ENCODE results near the gene PRR14.
"Not testable (repeated sequence)": the region's sequence is repeated elsewhere in the genome, so short reads cannot be mapped to it uniquely, and the experiment has no call there.

PRR14 gene

GRCh38 chr16:30691907-30692306, 41.1 kb downstream of the PRR14 start:
- DNase-seq, result no peak
- Histone ChIP-seq H3K4me1 (ENCODE audit: control insufficient read depth, insufficient read depth, low read length, poor library complexity, severe bottlenecking) (peaks cover 3% of the 10 kb centered on the region), H3K27ac (ENCODE audit: insufficient read depth, low read length, poor library complexity, severe bottlenecking) (no peak overlapping the region), H3K27me3 (replicated peaks; ENCODE audit: control insufficient read depth, insufficient read depth, low read length, poor library complexity, severe bottlenecking) (no peaks in the 10 kb centered on the region), H3K9me3 (ENCODE audit: control insufficient read depth, low read length) (no peaks in the 10 kb centered on the region), H3K4me3 (ENCODE audit: insufficient read depth, low read depth, low read length, poor library complexity, severe bottlenecking) (no peak overlapping the region), H3K36me3 (ENCODE audit: control insufficient read depth, insufficient read depth, low read length) (no peaks in the 10 kb centered on the region)

GRCh38 chr16:30692396-30693064, 41.8 kb downstream of the PRR14 start:
- Histone ChIP-seq H3K27me3 (replicated peaks; ENCODE audit: control insufficient read depth, insufficient read depth, low read length, poor library complexity, severe bottlenecking) (no peaks in the 10 kb centered on the region), H3K4me1 (ENCODE audit: control insufficient read depth, insufficient read depth, low read length, poor library complexity, severe bottlenecking) (peaks cover 7% of the 10 kb centered on the region), H3K27ac (ENCODE audit: insufficient read depth, low read length, poor library complexity, severe bottlenecking) (no peak overlapping the region), H3K36me3 (ENCODE audit: control insufficient read depth, insufficient read depth, low read length) (no peaks in the 10 kb centered on the region), H3K4me3 (ENCODE audit: insufficient read depth, low read depth, low read length, poor library complexity, severe bottlenecking) (no peak overlapping the region), H3K9me3 (ENCODE audit: control insufficient read depth, low read length) (no peaks in the 10 kb centered on the region)
- DNase-seq, result no peak

- H3K27me3 ChIP-seq (replicated peaks; ENCODE audit: control insufficient read depth, insufficient read depth, low read length, poor library complexity, severe bottlenecking), result no peaks in the 10 kb centered on the region
- DNase-seq, result no peak
- no peaks in the 10 kb centered on the region for H3K9me3 ChIP-seq (ENCODE audit: control insufficient read depth, low read length)
- no peak overlapping the region for H3K27ac ChIP-seq (ENCODE audit: insufficient read depth, low read length, poor library complexity, severe bottlenecking)
- no peaks in the 10 kb centered on the region for H3K36me3 ChIP-seq (ENCODE audit: control insufficient read depth, insufficient read depth, low read length)
- no peak overlapping the region for H3K4me3 ChIP-seq (ENCODE audit: insufficient read depth, low read depth, low read length, poor library complexity, severe bottlenecking)
- H3K4me1 ChIP-seq (ENCODE audit: control insufficient read depth, insufficient read depth, low read length, poor library complexity, severe bottlenecking), result peaks cover 12% of the 10 kb centered on the region
Observed at GRCh38 chr16:30694926-30695693, 44.4 kb downstream of the PRR14 start.

- H3K4me3 ChIP-seq (ENCODE audit: insufficient read depth, low read depth, low read length, poor library complexity, severe bottlenecking); H3K27ac ChIP-seq (ENCODE audit: insufficient read depth, low read length, poor library complexity, severe bottlenecking); H3K9me3 ChIP-seq (ENCODE audit: control insufficient read depth, low read length); DNase-seq; H3K27me3 ChIP-seq (replicated peaks; ENCODE audit: control insufficient read depth, insufficient read depth, low read length, poor library complexity, severe bottlenecking): not testable (repeated sequence)
- Histone ChIP-seq H3K36me3 (ENCODE audit: control insufficient read depth, insufficient read depth, low read length) (peaks cover 12% of the 10 kb centered on the region), H3K4me1 (ENCODE audit: control insufficient read depth, insufficient read depth, low read length, poor library complexity, severe bottlenecking) (peaks cover 15% of the 10 kb centered on the region)
Observed at GRCh38 chr16:30696646-30697045, 45.9 kb downstream of the PRR14 start.

DNA sequence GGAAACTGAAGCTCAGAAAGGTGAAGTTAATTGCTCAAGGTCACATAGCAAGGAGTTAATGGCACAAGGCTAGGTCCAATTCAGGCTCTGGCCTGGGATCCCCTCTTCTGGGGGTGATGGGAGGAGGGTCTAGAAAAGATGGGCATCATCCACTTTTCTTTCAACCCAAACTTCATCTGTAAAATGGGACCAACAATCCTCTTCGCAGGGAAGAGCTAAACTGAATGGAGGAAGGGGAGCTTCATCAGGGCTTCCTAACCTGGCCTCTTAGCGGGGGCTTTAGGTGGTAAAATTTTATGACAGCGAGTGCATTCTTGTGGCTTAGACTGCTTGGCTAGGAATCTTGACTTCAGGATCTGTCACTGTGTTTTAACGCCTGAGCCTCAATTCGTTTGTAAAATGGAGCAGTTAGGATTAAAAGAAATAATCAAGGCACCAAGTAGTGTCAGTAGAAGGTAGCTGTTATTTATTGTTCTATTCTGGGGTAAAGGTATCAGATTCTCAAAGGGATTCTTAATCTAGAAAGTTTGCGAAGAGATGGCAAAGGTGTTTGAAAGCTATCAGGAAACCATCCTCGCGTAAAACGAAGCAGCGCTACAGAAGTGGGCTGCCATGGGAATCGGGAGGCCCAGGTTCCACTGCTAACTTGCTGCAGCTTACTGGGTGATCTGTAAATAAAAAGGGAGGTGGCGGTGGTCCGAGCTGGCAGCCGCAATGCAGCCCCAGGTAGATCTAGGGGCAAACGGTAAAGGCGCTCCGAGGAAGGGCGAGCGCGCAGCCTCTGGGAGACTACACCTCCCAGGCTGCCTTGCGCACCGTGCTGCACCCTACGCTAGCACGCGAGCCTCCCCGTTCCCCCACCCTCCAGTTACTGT, 46.7 kb downstream of the PRR14 start:
- Histone ChIP-seq H3K4me3 (ENCODE audit: insufficient read depth, low read depth, low read length, poor library complexity, severe bottlenecking) (peak overlapping the region; percentile 74), H3K9me3 (ENCODE audit: control insufficient read depth, low read length) (no peaks in the 10 kb centered on the region), H3K27me3 (replicated peaks; ENCODE audit: control insufficient read depth, insufficient read depth, low read length, poor library complexity, severe bottlenecking) (no peaks in the 10 kb centered on the region), H3K4me1 (ENCODE audit: control insufficient read depth, insufficient read depth, low read length, poor library complexity, severe bottlenecking) (peaks cover 15% of the 10 kb centered on the region), H3K27ac (ENCODE audit: insufficient read depth, low read length, poor library complexity, severe bottlenecking) (peak overlapping the region; percentile 100), H3K36me3 (ENCODE audit: control insufficient read depth, insufficient read depth, low read length) (peaks cover 13% of the 10 kb centered on the region)
- DNase-seq, result no peak

GRCh38 chr16:30698139-30698815, 47.5 kb downstream of the PRR14 start:
- Histone ChIP-seq H3K27me3 (replicated peaks; ENCODE audit: control insufficient read depth, insufficient read depth, low read length, poor library complexity, severe bottlenecking) (no peaks in the 10 kb centered on the region), H3K4me1 (ENCODE audit: control insufficient read depth, insufficient read depth, low read length, poor library complexity, severe bottlenecking) (peaks cover 15% of the 10 kb centered on the region), H3K27ac (ENCODE audit: insufficient read depth, low read length, poor library complexity, severe bottlenecking) (peak overlapping the region; percentile 100), H3K36me3 (ENCODE audit: control insufficient read depth, insufficient read depth, low read length) (peaks cover 21% of the 10 kb centered on the region), H3K4me3 (ENCODE audit: insufficient read depth, low read depth, low read length, poor library complexity, severe bottlenecking) (peak overlapping the region; percentile 74), H3K9me3 (ENCODE audit: control insufficient read depth, low read length) (no peaks in the 10 kb centered on the region)
- peak; percentile 98 to 99 (median 98) for DNase-seq

- peak within 1 kb of the TSS; percentile 74 for H3K4me3 ChIP-seq (ENCODE audit: insufficient read depth, low read depth, low read length, poor library complexity, severe bottlenecking)
- H3K27me3 ChIP-seq (replicated peaks; ENCODE audit: control insufficient read depth, insufficient read depth, low read length, poor library complexity, severe bottlenecking), result no peaks in the 10 kb centered on the region
- H3K27ac ChIP-seq (ENCODE audit: insufficient read depth, low read length, poor library complexity, severe bottlenecking), result peak within 1 kb of the TSS; percentile 100
- peaks cover 27% of the 10 kb centered on the region for H3K36me3 ChIP-seq (ENCODE audit: control insufficient read depth, insufficient read depth, low read length)
- H3K9me3 ChIP-seq (ENCODE audit: control insufficient read depth, low read length), result no peaks in the 10 kb centered on the region
- peaks cover 12% of the 10 kb centered on the region for H3K4me1 ChIP-seq (ENCODE audit: control insufficient read depth, insufficient read depth, low read length, poor library complexity, severe bottlenecking)
- peak; percentile 58 to 70 (median 63) for DNase-seq
Observed at GRCh38 chr16:30698816-30699614, 48.3 kb downstream of the PRR14 start, which contains the start of gene SRCAP. SRCAP (plus strand) TSS chr16:30699171; CDS start chr16:30700825, 1,654 bp downstream.

DNA sequence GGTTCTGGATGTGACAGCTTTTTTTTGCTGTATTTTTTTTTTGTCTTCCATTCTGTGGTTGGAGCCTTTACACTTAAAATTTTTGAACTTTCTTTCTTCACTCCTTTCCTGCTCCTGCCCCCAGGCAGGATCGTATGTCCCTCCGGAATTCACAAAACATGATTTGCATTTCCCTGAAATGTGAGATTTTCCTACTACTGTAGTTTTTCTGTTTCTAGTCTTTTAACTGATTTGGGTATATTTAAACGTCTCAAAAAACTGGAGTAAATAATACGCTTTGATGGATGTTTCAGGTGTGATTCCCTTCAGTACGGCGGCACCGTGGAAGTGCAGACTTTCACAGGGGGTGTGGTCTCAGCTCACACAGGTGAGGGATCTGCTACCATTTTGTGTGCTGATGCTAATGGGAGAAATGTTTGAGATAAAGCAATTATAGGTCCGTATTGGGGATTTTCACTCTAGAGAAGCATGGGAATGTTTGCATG, 48.9 kb downstream of the PRR14 start:
- H3K4me3 ChIP-seq (ENCODE audit: insufficient read depth, low read depth, low read length, poor library complexity, severe bottlenecking), result peak overlapping the region; percentile 74
- H3K27me3 ChIP-seq (replicated peaks; ENCODE audit: control insufficient read depth, insufficient read depth, low read length, poor library complexity, severe bottlenecking), result no peaks in the 10 kb centered on the region
- H3K36me3 ChIP-seq (ENCODE audit: control insufficient read depth, insufficient read depth, low read length), result peaks cover 33% of the 10 kb centered on the region
- DNase-seq, result no peak
- no peaks in the 10 kb centered on the region for H3K9me3 ChIP-seq (ENCODE audit: control insufficient read depth, low read length)
- peak overlapping the region; percentile 100 for H3K27ac ChIP-seq (ENCODE audit: insufficient read depth, low read length, poor library complexity, severe bottlenecking)
- peaks cover 12% of the 10 kb centered on the region for H3K4me1 ChIP-seq (ENCODE audit: control insufficient read depth, insufficient read depth, low read length, poor library complexity, severe bottlenecking)

DNA sequence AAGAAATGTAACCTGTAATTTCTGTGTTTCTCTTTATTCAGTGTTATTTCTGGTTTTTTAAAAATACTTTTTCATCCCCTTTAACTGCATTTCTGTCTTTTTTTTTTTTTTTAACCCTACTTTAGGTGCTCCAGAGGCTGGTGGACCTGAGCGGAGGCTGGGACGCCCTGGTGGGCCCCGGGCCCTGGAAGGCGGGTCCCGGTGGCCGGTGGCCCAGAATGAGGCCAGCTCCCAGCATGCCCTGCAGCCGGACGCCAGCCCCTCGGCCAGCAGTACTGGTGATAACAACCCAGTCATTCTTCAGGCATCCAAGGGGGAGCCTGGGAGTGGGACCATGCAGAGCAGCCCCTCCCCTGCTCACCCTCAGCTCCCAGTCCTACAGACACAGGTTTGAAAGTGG, 49.7 kb downstream of the PRR14 start:
- Histone ChIP-seq H3K27ac (ENCODE audit: insufficient read depth, low read length, poor library complexity, severe bottlenecking) (no peak overlapping the region), H3K4me1 (ENCODE audit: control insufficient read depth, insufficient read depth, low read length, poor library complexity, severe bottlenecking) (peaks cover 12% of the 10 kb centered on the region), H3K27me3 (replicated peaks; ENCODE audit: control insufficient read depth, insufficient read depth, low read length, poor library complexity, severe bottlenecking) (no peaks in the 10 kb centered on the region), H3K36me3 (ENCODE audit: control insufficient read depth, insufficient read depth, low read length) (peaks cover 41% of the 10 kb centered on the region), H3K9me3 (ENCODE audit: control insufficient read depth, low read length) (no peaks in the 10 kb centered on the region), H3K4me3 (ENCODE audit: insufficient read depth, low read depth, low read length, poor library complexity, severe bottlenecking) (no peak overlapping the region)
- DNase-seq, result no peak
